Measurements from ENCODE around the gene ILF3.

The ILF3 gene

DNA sequence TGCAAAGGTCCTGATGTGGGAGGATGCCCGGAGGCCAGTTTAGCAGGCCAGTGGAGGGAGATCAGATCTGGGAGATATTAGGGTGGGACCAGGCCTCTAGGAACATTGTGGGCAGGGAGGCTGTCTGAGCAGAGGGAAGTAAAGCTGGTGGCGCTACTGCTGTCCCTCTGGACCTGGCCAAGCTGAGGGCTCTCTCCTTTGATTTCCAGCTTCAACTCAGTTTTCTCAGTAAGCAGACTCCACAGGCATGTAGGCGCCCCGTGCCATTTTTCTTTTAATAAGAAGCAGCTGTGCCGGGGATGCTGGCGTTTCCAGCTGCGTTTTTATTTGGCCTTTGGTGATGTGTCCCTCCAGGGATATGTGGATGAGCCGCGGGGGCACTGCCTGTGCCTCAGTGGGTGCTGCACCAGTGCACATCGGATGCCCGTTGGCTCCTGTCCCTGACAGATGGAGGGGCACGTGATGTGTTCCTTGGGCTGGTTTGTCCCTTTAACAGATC lies 70.5 kb downstream of the ILF3 start:
- no peak overlapping the region for H3K27ac ChIP-seq
- DNase-seq (ENCODE audit: low read depth, low spot score), result no peak

DNA sequence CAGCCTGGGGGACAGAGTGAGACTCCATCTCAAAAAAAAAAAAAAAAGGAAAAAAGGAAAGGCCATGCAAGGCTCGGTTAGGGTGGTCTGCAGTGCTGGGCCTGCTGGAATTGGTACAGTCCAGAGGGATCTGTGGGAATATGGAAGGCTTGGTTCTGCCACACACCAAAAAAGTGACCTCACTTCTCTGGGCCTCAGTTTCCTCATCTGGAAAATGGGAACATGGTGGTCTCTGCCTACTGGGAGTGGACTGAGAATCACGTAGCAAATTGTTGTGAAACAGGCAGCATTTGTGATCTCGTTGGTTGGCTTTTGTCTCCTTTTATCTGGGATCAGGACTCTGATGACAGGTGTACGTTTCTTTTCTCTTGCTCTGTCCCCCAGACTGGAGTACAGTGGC lies 71.3 kb downstream of the ILF3 start:
- no peak for DNase-seq (ENCODE audit: low read depth, low spot score)

GRCh38 chr19:10726268-10726667 lies 72.1 kb downstream of the ILF3 start:
- DNase-seq (ENCODE audit: low read depth, low spot score), result no peak
- H3K27ac ChIP-seq, result no peak overlapping the region

More for the DNA sequence above, 71.3 kb downstream of the ILF3 start:
- H3K27ac ChIP-seq, result no peak overlapping the region

DNA sequence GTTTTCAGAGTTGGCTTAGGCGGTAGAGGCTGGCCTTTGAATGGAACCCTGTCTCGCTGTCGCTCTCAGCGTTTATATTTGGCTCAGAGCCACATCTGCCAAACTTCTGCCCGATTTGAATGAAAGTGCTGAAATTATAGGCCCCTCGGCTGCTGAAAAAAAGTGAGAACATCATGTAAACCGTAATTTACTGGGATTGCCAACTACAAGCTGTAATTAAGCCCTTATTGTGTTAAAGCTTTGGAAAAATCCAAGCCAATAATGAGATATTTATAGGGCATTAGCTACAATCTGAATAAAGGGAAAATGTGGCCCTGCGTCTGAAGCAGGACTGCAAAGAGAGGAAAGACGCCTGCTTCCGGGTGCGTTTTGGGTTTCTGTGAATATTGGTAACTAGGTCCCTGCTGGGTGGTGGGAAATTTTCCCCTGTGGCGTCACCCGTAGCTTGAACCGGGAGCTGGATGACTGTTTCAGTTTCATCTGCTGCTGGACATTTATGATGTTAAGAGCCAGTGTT lies 73.6 kb downstream of the ILF3 start:
- DNase-seq (ENCODE audit: low read depth, low spot score), result no peak
- no peak overlapping the region for H3K27ac ChIP-seq

GRCh38 chr19:10729411-10729810 lies 75.3 kb downstream of the ILF3 start:
- DNase-seq (ENCODE audit: low read depth, low spot score), result no peak
- no peak overlapping the region for H3K27ac ChIP-seq

GRCh38 chr19:10730932-10731331 lies 76.8 kb downstream of the ILF3 start:
- no peak for DNase-seq (ENCODE audit: low read depth, low spot score)
- H3K27ac ChIP-seq, result no peak overlapping the region

- no peak overlapping the region for H3K27ac ChIP-seq
- DNase-seq (ENCODE audit: low read depth, low spot score), result no peak
Measured at GRCh38 chr19:10735741-10736140, 81.6 kb downstream of the ILF3 start.

DNA sequence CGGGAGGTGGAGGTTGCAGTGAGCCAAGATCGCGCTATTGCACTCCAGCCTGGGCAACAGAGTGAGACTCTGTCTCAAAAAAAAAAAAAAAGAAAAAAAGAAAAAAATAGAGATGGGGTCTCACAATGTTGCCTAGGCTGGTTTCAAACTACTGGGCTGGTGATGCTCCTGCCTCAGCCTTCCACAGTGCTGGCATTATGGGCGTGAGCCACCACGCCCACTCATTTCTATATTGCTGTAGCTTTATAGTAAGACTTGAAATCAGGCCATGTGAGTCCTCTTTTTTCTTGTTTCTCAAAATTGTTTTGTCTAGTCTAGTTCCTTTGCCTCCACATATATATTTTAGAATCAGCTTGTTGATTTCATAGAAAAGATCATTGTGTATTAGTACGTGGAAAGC lies 82.0 kb downstream of the ILF3 start:
- no peak overlapping the region for H3K27ac ChIP-seq
- no peak for DNase-seq (ENCODE audit: low read depth, low spot score)

GRCh38 chr19:10736916-10737551 lies 82.9 kb downstream of the ILF3 start:
- no peak overlapping the region for H3K27ac ChIP-seq

GRCh38 chr19:10737722-10738121 lies 83.6 kb downstream of the ILF3 start:
- DNase-seq (ENCODE audit: low read depth, low spot score), result no peak
- H3K27ac ChIP-seq, result no peak overlapping the region

More at GRCh38 chr19:10736916-10737551, 82.9 kb downstream of the ILF3 start:
- no peak for DNase-seq (ENCODE audit: low read depth, low spot score)

DNA sequence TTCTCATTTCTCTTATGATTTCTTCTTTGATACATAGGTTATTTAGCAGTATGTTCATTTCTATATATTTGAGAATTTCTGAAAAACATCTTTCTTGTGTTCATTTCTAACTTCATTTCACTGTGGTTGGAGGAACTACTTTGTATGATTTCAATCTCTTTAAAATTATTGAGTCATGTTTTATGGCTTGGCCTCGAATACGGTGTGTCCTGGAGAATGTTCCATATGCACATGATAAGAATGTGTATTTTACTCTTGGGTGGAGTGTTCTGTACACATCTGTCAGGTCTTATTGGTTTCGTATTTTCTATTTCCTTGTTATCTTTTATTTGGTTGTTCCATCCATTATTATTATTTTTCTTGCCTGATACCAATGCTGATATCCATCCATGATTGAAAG lies 86.7 kb downstream of the ILF3 start:
- DNase-seq (ENCODE audit: low read depth, low spot score), result no peak
- no peak overlapping the region for H3K27ac ChIP-seq
